Measurements from ENCODE around the gene ZDHHC24. TPM values are rescaled to one million over a fixed set of nuclear protein-coding genes. Genes with fewer than 3 reads are reported as not detected.

The ZDHHC24 gene
- total and polyA plus RNA-seq, 2 donors, result 4.9 to 11.3 TPM

DNA sequence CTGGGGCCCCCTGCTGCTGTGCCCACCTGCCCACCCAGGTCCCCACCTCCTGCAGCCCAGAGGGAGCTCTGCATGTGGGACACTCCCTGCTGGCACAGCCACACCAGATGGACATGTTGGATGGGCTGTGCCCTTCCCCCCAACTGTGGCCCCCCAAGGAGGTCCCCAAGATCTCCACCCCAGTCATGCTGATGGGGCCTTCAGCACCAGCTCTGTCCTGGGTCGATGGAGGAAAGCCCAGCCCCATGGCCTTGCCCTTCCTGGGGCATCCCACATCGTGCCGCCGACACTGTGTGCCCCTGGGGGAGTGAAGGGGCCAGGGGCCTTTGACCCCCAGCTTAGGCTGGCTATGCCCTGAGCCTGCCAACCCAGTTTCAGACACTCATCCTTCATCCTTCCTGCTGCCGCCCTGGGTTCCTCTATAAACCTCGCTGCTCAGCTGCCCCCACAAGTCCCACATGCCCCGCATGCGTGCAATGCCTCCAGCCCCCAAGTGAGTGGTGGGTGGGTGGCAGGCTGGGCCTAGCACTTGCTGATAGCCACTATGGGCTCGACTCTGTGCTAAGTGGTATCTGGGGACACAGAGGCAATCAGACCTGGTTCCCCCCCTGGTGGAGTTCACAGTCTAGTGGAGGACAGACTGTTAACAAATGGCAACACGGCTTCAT is 69.5 kb downstream of the ZDHHC24 start:
- H3K4me3 ChIP-seq (ENCODE audit: low read length in 2 of 2), result no peak overlapping the region
- no peak overlapping the region for H3K27ac ChIP-seq (ENCODE audit: low read depth in 1 of 2, low read length in 1 of 2)
- H3K9me3 ChIP-seq (ENCODE audit: control insufficient read depth in 2 of 2, insufficient read depth in 1 of 2, low read length in 1 of 2), result no peaks in the 10 kb centered on the region
- 95% methylated on average over 10 of the region's 10 CpGs for WGBS
- H3K4me1 ChIP-seq (ENCODE audit: control insufficient read depth in 2 of 2, insufficient read depth in 2 of 2, low read length in 2 of 2), result peaks cover 10 to 19% of the 10 kb centered on the region in 2 donors
- H3K27me3 ChIP-seq (ENCODE audit: control insufficient read depth in 2 of 2, insufficient read depth in 1 of 2, low read length in 1 of 2), result no peaks in the 10 kb centered on the region
- peaks cover 0 to 2% of the 10 kb centered on the region in 2 donors for H3K36me3 ChIP-seq (ENCODE audit: control insufficient read depth in 2 of 2, insufficient read depth in 2 of 2, low read length in 1 of 2)
- DNase-seq (ENCODE audit: low read depth in 6 of 9, low spot score in 9 of 9), result no peak

DNA sequence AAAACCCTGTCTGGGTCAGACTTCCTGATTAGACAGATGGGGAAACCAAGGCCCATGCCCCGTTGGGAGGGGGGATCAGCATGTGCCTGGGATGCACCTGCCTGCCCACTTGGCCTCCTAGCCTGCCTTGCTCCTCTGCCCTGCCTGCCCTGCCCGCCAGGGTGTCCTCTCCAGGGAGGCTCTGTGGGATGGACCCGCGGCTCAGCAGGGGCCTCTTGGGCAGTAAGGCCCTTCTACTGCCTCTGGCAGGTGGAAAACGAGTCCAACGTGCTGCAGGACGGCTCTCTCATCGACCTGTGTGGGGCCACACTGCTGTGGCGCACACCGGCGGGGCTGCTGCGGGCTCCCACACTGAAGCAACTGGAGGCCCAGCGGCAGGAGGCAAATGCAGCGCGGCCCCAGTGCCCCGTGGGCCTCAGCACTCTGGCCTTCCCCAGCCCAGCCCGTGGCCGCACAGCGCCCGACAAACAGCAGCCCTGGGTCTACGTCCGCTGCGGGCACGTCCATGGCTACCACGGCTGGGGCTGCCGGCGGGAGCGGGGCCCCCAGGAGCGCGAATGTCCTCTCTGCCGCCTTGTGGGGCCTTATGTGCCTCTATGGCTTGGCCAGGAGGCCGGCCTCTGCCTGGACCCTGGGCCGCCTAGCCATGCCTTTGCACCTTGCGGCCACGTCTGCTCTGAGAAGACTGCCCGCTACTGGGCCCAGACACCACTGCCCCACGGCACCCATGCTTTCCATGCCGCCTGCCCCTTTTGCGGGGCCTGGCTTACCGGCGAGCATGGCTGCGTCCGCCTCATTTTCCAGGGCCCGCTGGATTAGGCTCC is 70.3 kb downstream of the ZDHHC24 start:
- Histone ChIP-seq H3K9me3 (ENCODE audit: control insufficient read depth in 2 of 2, insufficient read depth in 1 of 2, low read length in 1 of 2) (no peaks in the 10 kb centered on the region), H3K27ac (ENCODE audit: low read depth in 1 of 2, low read length in 1 of 2) (no peak overlapping the region), H3K4me1 (ENCODE audit: control insufficient read depth in 2 of 2, insufficient read depth in 2 of 2, low read length in 2 of 2) (peaks cover 7 to 13% of the 10 kb centered on the region in 2 donors), H3K4me3 (ENCODE audit: low read length in 2 of 2) (no peak overlapping the region), H3K27me3 (ENCODE audit: control insufficient read depth in 2 of 2, insufficient read depth in 1 of 2, low read length in 1 of 2) (no peaks in the 10 kb centered on the region), H3K36me3 (ENCODE audit: control insufficient read depth in 2 of 2, insufficient read depth in 2 of 2, low read length in 1 of 2) (peaks cover 0 to 2% of the 10 kb centered on the region in 2 donors)
- 98% methylated on average over 44 of the region's 44 CpGs for WGBS
- DNase-seq (ENCODE audit: low read depth in 6 of 9, low spot score in 9 of 9), result no peak

DNA sequence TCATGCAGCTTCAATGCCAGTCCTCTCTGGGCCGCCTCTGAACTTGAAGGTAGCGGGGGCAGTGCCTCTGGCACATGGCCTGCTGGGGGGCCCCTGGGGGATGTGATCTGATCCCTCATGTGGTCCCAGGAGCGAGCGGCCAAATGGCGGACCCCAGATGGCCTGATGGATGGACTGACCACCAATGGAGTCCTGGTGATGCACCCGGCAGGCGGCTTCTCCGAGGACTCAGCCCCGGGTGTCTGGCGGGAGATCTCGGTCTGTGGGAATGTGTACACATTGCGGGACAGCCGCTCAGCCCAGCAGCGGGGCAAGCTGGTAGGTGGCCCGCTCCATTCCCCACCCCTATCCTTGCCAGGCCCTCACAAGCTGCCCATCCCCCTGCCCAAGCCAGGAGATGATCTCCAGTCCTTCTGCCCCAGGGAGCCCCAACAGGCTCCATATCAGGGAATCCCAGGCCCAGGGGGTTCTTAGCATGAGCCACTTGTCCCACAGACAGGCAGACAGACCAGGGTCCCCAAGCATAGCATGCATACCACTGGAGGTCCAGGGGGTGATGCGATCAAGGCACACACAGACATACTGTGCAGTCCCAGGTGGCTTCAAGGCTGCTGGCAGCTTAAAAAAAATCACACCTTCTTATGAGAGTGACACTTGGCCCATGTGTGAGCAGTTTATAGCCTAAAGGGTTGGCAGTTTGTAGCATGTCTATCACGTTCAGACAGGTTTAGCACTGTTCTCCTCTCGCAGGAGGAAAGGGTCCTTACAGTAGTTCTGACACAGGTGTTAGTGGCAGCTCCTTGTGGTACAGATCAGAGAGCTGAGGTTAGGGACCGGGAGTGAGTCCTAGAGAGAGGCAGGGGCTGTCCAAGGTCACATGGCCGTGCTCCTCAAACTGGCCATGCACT is 72.0 kb downstream of the ZDHHC24 start:
- Histone ChIP-seq H3K27me3 (ENCODE audit: control insufficient read depth in 2 of 2, insufficient read depth in 1 of 2, low read length in 1 of 2) (no peaks in the 10 kb centered on the region), H3K4me1 (ENCODE audit: control insufficient read depth in 2 of 2, insufficient read depth in 2 of 2, low read length in 2 of 2) (peaks cover 0 to under 1% of the 10 kb centered on the region in 2 donors), H3K27ac (ENCODE audit: low read depth in 1 of 2, low read length in 1 of 2) (no peak overlapping the region), H3K4me3 (ENCODE audit: low read length in 2 of 2) (no peak overlapping the region), H3K9me3 (ENCODE audit: control insufficient read depth in 2 of 2, insufficient read depth in 1 of 2, low read length in 1 of 2) (no peaks in the 10 kb centered on the region), H3K36me3 (ENCODE audit: control insufficient read depth in 2 of 2, insufficient read depth in 2 of 2, low read length in 1 of 2) (peaks cover 0 to 2% of the 10 kb centered on the region in 2 donors)
- 95% methylated on average over 20 of the region's 20 CpGs for WGBS
- no peak for DNase-seq (ENCODE audit: low read depth in 6 of 9, low spot score in 9 of 9)

DNA sequence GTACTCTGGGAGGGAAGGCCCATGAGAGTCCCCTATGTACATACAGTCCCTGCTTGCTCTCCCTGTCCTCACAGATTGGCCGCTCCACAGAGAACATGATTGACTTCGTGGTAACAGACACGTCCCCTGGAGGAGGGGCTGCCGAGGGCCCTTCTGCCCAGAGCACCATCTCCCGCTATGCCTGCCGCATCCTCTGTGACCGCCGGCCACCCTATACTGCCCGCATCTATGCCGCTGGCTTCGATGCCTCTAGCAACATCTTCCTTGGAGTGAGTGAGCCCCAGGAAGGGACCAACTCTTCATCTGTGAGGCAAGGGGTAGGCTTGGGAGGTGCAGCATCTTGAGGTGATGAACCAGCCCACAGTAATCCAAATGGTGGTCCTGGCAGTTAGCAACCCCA is 72.7 kb downstream of the ZDHHC24 start:
- no peaks in the 10 kb centered on the region for H3K27me3 ChIP-seq (ENCODE audit: control insufficient read depth in 2 of 2, insufficient read depth in 1 of 2, low read length in 1 of 2)
- H3K4me1 ChIP-seq (ENCODE audit: control insufficient read depth in 2 of 2, insufficient read depth in 2 of 2, low read length in 2 of 2), result peaks cover 0 to under 1% of the 10 kb centered on the region in 2 donors
- no peak overlapping the region for H3K4me3 ChIP-seq (ENCODE audit: low read length in 2 of 2)
- WGBS, result 98% methylated on average over 11 of the region's 11 CpGs
- no peaks in the 10 kb centered on the region for H3K9me3 ChIP-seq (ENCODE audit: control insufficient read depth in 2 of 2, insufficient read depth in 1 of 2, low read length in 1 of 2)
- peaks cover 0 to 2% of the 10 kb centered on the region in 2 donors for H3K36me3 ChIP-seq (ENCODE audit: control insufficient read depth in 2 of 2, insufficient read depth in 2 of 2, low read length in 1 of 2)
- no peak overlapping the region for H3K27ac ChIP-seq (ENCODE audit: low read depth in 1 of 2, low read length in 1 of 2)
- DNase-seq (ENCODE audit: low read depth in 6 of 9, low spot score in 9 of 9), result no peak

DNA sequence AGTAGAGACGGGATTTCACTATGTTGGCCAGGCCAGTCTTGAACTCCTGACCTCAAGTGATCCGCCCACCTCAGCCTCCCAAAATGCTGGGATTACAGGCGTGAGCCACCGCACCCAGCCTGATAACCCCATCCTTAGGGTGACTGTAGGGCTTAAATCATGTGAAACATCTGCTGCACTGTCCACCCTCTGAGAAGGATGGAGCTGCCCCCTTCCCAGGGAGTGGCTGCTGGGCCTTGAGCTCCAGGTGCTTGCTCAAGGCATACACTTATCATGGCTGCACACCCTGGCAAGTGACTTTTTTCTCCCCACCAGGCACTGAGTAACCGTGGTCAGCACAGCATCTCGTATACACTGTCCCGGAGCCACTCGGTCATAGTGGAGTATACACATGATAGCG is 73.8 kb downstream of the ZDHHC24 start:
- no peaks in the 10 kb centered on the region for H3K9me3 ChIP-seq (ENCODE audit: control insufficient read depth in 2 of 2, insufficient read depth in 1 of 2, low read length in 1 of 2)
- DNase-seq (ENCODE audit: low read depth in 6 of 9, low spot score in 9 of 9), result no peak
- 98% methylated on average over 9 of the region's 9 CpGs for WGBS
- H3K27ac ChIP-seq (ENCODE audit: low read depth in 1 of 2, low read length in 1 of 2), result no peak overlapping the region
- H3K36me3 ChIP-seq (ENCODE audit: control insufficient read depth in 2 of 2, insufficient read depth in 2 of 2, low read length in 1 of 2), result peaks cover 0 to 2% of the 10 kb centered on the region in 2 donors
- no peak overlapping the region for H3K4me3 ChIP-seq (ENCODE audit: low read length in 2 of 2)
- peaks cover 0 to 10% of the 10 kb centered on the region in 2 donors for H3K27me3 ChIP-seq (ENCODE audit: control insufficient read depth in 2 of 2, insufficient read depth in 1 of 2, low read length in 1 of 2)
- H3K4me1 ChIP-seq (ENCODE audit: control insufficient read depth in 2 of 2, insufficient read depth in 2 of 2, low read length in 2 of 2), result peaks cover 6 to 11% of the 10 kb centered on the region in 2 donors

DNA sequence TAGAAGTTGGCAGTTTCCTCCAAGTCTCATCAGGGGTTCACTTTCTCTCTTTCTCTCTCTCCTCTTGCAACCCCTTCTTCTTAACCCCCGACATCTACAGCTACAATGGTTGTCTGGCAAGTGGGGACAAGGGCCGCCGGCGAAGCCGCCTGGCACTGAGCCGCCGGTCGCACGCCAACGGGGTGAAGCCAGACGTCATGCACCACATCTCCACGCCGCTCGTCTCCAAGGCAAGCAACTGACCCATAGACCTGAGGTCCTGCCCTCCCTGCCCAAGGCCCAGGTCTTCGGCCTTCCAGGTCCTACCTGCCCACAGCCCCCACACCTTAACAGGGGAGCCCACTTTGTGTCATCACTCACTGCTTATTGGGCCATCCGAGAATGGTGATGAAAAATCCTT is 74.7 kb downstream of the ZDHHC24 start:
- no peak for DNase-seq (ENCODE audit: low read depth in 6 of 9, low spot score in 9 of 9)
- Histone ChIP-seq H3K27me3 (ENCODE audit: control insufficient read depth in 2 of 2, insufficient read depth in 1 of 2, low read length in 1 of 2) (peaks cover 0 to 10% of the 10 kb centered on the region in 2 donors), H3K4me3 (ENCODE audit: low read length in 2 of 2) (no peak overlapping the region), H3K9me3 (ENCODE audit: control insufficient read depth in 2 of 2, insufficient read depth in 1 of 2, low read length in 1 of 2) (no peaks in the 10 kb centered on the region), H3K36me3 (ENCODE audit: control insufficient read depth in 2 of 2, insufficient read depth in 2 of 2, low read length in 1 of 2) (peaks cover 0 to 2% of the 10 kb centered on the region in 2 donors), H3K4me1 (ENCODE audit: control insufficient read depth in 2 of 2, insufficient read depth in 2 of 2, low read length in 2 of 2) (peaks cover 6 to 15% of the 10 kb centered on the region in 2 donors), H3K27ac (ENCODE audit: low read depth in 1 of 2, low read length in 1 of 2) (no peak overlapping the region)
- WGBS, result 95% methylated on average over 16 of the region's 16 CpGs

Other genes with a start within 250 kb of the ZDHHC24 start
- gene CD248, start 229.0 kb downstream of the ZDHHC24 start, total RNA-seq, result 3.0 TPM
- gene CD248, start 229.0 kb downstream of the ZDHHC24 start, polyA plus RNA-seq, result 7.7 TPM
- 1.1 TPM for gene RIN1, start 209.6 kb downstream of the ZDHHC24 start, total RNA-seq
- gene RIN1, start 209.6 kb downstream of the ZDHHC24 start, polyA plus RNA-seq, result 5.8 TPM
- 43.1 TPM for gene BRMS1, start 200.9 kb downstream of the ZDHHC24 start, total RNA-seq
- 63.0 TPM for gene BRMS1, start 200.9 kb downstream of the ZDHHC24 start, polyA plus RNA-seq
- gene B4GAT1, start 198.4 kb downstream of the ZDHHC24 start, total RNA-seq, result 9.9 TPM
- 10.3 TPM for gene B4GAT1, start 198.4 kb downstream of the ZDHHC24 start, polyA plus RNA-seq
- gene SLC29A2, start 174.3 kb downstream of the ZDHHC24 start, total RNA-seq, result 1.6 TPM
- 14.2 TPM for gene SLC29A2, start 174.3 kb downstream of the ZDHHC24 start, polyA plus RNA-seq
- not detected for gene NPAS4, start 125.0 kb downstream of the ZDHHC24 start, total RNA-seq
- 0.05 TPM for gene NPAS4, start 125.0 kb downstream of the ZDHHC24 start, polyA plus RNA-seq
- 84.3 TPM for gene MRPL11, start 107.2 kb downstream of the ZDHHC24 start, total RNA-seq
- gene MRPL11, start 107.2 kb downstream of the ZDHHC24 start, polyA plus RNA-seq, result 45.3 TPM
- gene PELI3, start 79.1 kb downstream of the ZDHHC24 start, total RNA-seq, result 1.5 TPM
- gene PELI3, start 79.1 kb downstream of the ZDHHC24 start, polyA plus RNA-seq, result 2.4 TPM
- 36.4 TPM for gene DPP3, start 65.6 kb downstream of the ZDHHC24 start, total RNA-seq
- gene DPP3, start 65.6 kb downstream of the ZDHHC24 start, polyA plus RNA-seq, result 23.2 TPM
- 11.0 TPM for gene BBS1, start 35.4 kb downstream of the ZDHHC24 start, total RNA-seq
- gene BBS1, start 35.4 kb downstream of the ZDHHC24 start, polyA plus RNA-seq, result 14.1 TPM
- 0.05 TPM for gene ACTN3, start 855 bp upstream of the ZDHHC24 start, total RNA-seq
- gene ACTN3, start 855 bp upstream of the ZDHHC24 start, polyA plus RNA-seq, result 0.05 TPM
- 4.7 TPM for gene CTSF, start 22.6 kb upstream of the ZDHHC24 start, total RNA-seq
- 17.6 TPM for gene CTSF, start 22.6 kb upstream of the ZDHHC24 start, polyA plus RNA-seq
- gene CCDC87, start 47.0 kb upstream of the ZDHHC24 start, total RNA-seq, result 0.14 TPM
- gene CCDC87, start 47.0 kb upstream of the ZDHHC24 start, polyA plus RNA-seq, result 0.23 TPM
- 33.9 TPM for gene CCS, start 47.1 kb upstream of the ZDHHC24 start, total RNA-seq
- gene CCS, start 47.1 kb upstream of the ZDHHC24 start, polyA plus RNA-seq, result 173 TPM
- gene RBM14, start 70.6 kb upstream of the ZDHHC24 start, total RNA-seq, result 27.2 TPM
- gene RBM14, start 70.6 kb upstream of the ZDHHC24 start, polyA plus RNA-seq, result 70.4 TPM
- 147 TPM for gene RBM4, start 92.7 kb upstream of the ZDHHC24 start, total RNA-seq
- 121 TPM for gene RBM4, start 92.7 kb upstream of the ZDHHC24 start, polyA plus RNA-seq
- gene RBM4B, start 131.8 kb upstream of the ZDHHC24 start, total RNA-seq, result 18.2 TPM
- 17.9 TPM for gene RBM4B, start 131.8 kb upstream of the ZDHHC24 start, polyA plus RNA-seq
- gene SPTBN2, start 183.2 kb upstream of the ZDHHC24 start, total RNA-seq, result 5.5 TPM
- gene SPTBN2, start 183.2 kb upstream of the ZDHHC24 start, polyA plus RNA-seq, result 8.5 TPM

Data from thymus (tissue), 11 donors.